GM12878 (cell line): ENCODE results near the gene UMAD1. TPM values are rescaled to one million over a fixed set of nuclear protein-coding genes. Genes with fewer than 3 reads are reported as not detected.

Experiments
- ATAC-seq: fragments of 200-7000 bp; cut with Tn5 transposase; 3 replicates; pipeline ENCODE4 v1.9.1; 2020; ENCODE audit warnings: mild to moderate bottlenecking, moderate library complexity
- BruUV-seq: library from RNA; stranded (reverse); fragments of 400-500 nt; replicated peaks from 2 replicates; lab custom pipeline; 2021; lab: Mats Ljungman, UMichigan
- CTCF ChIA-PET: fragments of 300-600 bp; sonication (Branson Sonifier 250); formaldehyde crosslinking; extraction: SDS; loops from one replicate; lab custom pipeline; 2021; ENCODE audit warnings: inconsistent platforms; lab: Yijun Ruan, JAX
- POLR2A ChIA-PET: fragments of 350-600 bp; formaldehyde crosslinking; extraction: SDS; loops from one replicate; lab custom pipeline; 2021; ENCODE audit warnings: inconsistent platforms; lab: Charles Lee
- RAD21 ChIA-PET: fragments of 300-600 bp; sonication (Branson Sonifier 250); formaldehyde crosslinking; loops from one replicate; lab custom pipeline; 2023; ENCODE audit warnings: antibody characterized with exemption; ENCODE audit not compliant: unreplicated experiment; lab: Charles Lee
- SMC1A ChIA-PET: fragments of 300-600 bp; sonication (Branson Sonifier 250); formaldehyde crosslinking; loops from one replicate; lab custom pipeline; 2023; ENCODE audit not compliant: unreplicated experiment, uncharacterized antibody; lab: Charles Lee
- DNase-seq: peaks from one replicate; pipeline ENCODE4 v3.0.0-alpha.2; 2011; ENCODE audit warnings: low read depth, low spot score
- FAIRE-seq: peaks from 3 replicates; lab custom pipeline; 2011; peaks lifted over from hg19 to GRCh38; lab: Jason Lieb, UNC
- H2AFZ ChIP-seq: 2 replicates; pipeline ENCODE4 v1.6.0; 2011; ENCODE audit warnings: low read depth, low read length, control low read depth; ENCODE audit not compliant: control insufficient read depth
- H3K27ac ChIP-seq: 2 replicates; pipeline ENCODE4 v1.5.1; 2011; ENCODE audit warnings: control low read depth; ENCODE audit not compliant: control insufficient read depth, insufficient read depth
- H3K27me3 ChIP-seq, 2 experiments: replicated peaks in 1 of 2; 2 replicates each; pipeline versions ENCODE4 v1.6.0 to v1.6.1; 2011; ENCODE audit warnings: low read length in 1 of 2; ENCODE audit not compliant: control insufficient read depth in 2 of 2, insufficient read depth in 2 of 2
- H3K36me3 ChIP-seq, 2 experiments: 2 replicates each; pipeline ENCODE4 v1.5.1; 2011; ENCODE audit warnings: low read length in 1 of 2; ENCODE audit not compliant: control insufficient read depth in 2 of 2, insufficient read depth in 2 of 2
- H3K4me1 ChIP-seq: 2 replicates; pipeline ENCODE4 v1.6.1; 2011; ENCODE audit warnings: mild to moderate bottlenecking, low read length, moderate library complexity, mixed read lengths; ENCODE audit not compliant: control insufficient read depth, insufficient read depth
- H3K4me2 ChIP-seq: 2 replicates; pipeline ENCODE4 v1.6.0; 2011; ENCODE audit warnings: control low read depth; ENCODE audit not compliant: control insufficient read depth, insufficient read depth
- H3K4me3 ChIP-seq: fragments of 200-600 bp; sonication (generic); 2 replicates; pipeline ENCODE4 v1.5.1; 2016
- H3K79me2 ChIP-seq: 2 replicates; pipeline ENCODE4 v1.6.0; 2011; ENCODE audit warnings: low read length; ENCODE audit not compliant: control insufficient read depth, insufficient read depth
- H3K9ac ChIP-seq: 2 replicates; pipeline ENCODE4 v1.8.0; 2011; ENCODE audit warnings: low read length, control low read depth, mixed read lengths; ENCODE audit not compliant: control insufficient read depth, insufficient read depth
- H3K9me3 ChIP-seq: replicated peaks from 3 replicates; pipeline ENCODE4 v1.5.1; 2011; ENCODE audit warnings: mild to moderate bottlenecking, low read length; ENCODE audit not compliant: control insufficient read depth, insufficient read depth
- H4K20me1 ChIP-seq: 2 replicates; pipeline ENCODE4 v1.6.0; 2011; ENCODE audit not compliant: control insufficient read depth, insufficient read depth
- ASH2L ChIP-seq: fragments of 300-600, 200-600 bp; sonication (generic); IDR thresholded peaks from 2 replicates; pipeline ENCODE4 v1.6.1; 2017; ENCODE audit warnings: low read depth, mild to moderate bottlenecking, borderline replicate concordance
- ATF2 ChIP-seq: IDR thresholded peaks from 2 replicates; pipeline ENCODE4 v1.6.1; 2012; ENCODE audit warnings: low read length, inconsistent platforms
- EP300 ChIP-seq, 2 experiments: fragments of 150-350 bp in 1 of 2; IDR thresholded peaks; 2 replicates each; pipeline ENCODE4 v1.6.1; 2011 to 2012; ENCODE audit warnings: low read depth in 2 of 2, low read length in 2 of 2, borderline replicate concordance in 1 of 2, improper control_type of control experiment in 1 of 2, inconsistent platforms in 1 of 2; ENCODE audit not compliant: control insufficient read depth in 1 of 2
- HDGF ChIP-seq: fragments of 450-650 bp; IDR thresholded peaks from 2 replicates; pipeline ENCODE4 v1.6.1; 2016; ENCODE audit warnings: antibody characterized with exemption
- MLLT1 ChIP-seq: fragments of 450-650 bp; IDR thresholded peaks from 2 replicates; pipeline ENCODE4 v1.6.1; 2016; ENCODE audit warnings: mild to moderate bottlenecking
- MXI1 ChIP-seq: fragments of 150-350 bp; IDR thresholded peaks from 2 replicates; pipeline ENCODE4 v1.6.1; 2011; ENCODE audit warnings: low read depth, mild to moderate bottlenecking, inconsistent platforms, low read length, improper control_type of control experiment
- PML ChIP-seq: IDR thresholded peaks from 2 replicates; pipeline ENCODE4 v1.6.1; 2012; ENCODE audit warnings: low read length, inconsistent platforms
- PRDM15 ChIP-seq: fragments of 450-650 bp; formaldehyde crosslinking; IDR thresholded peaks from 2 replicates; pipeline ENCODE4 v1.4.0; 2020; ENCODE audit warnings: mild to moderate bottlenecking, moderate library complexity
- RCOR1 ChIP-seq: conservative IDR thresholded peaks from 2 replicates; pipeline ENCODE4 v1.6.1; 2012; ENCODE audit warnings: low read depth, low read length, improper control_type of control experiment
- RELA ChIP-seq: fragments of 450-650 bp; IDR thresholded peaks from 2 replicates; pipeline ENCODE4 v1.8.0; 2014; ENCODE audit warnings: borderline replicate concordance; ENCODE audit not compliant: partially characterized antibody
- USF1 ChIP-seq: IDR thresholded peaks from 2 replicates; pipeline ENCODE4 v1.6.1; 2011; ENCODE audit warnings: borderline replicate concordance, low read depth, mild to moderate bottlenecking, moderate library complexity, mixed read lengths, low read length; ENCODE audit not compliant: insufficient read depth; ENCODE audit errors: extremely low read length
- ZSCAN29 ChIP-seq: fragments of 450-650 bp; IDR thresholded peaks from 2 replicates; pipeline ENCODE4 v1.6.1; 2017; ENCODE audit warnings: mild to moderate bottlenecking, moderate library complexity
- WGBS: methylation state at CpG from one replicate; pipeline ENCODE4 v1.1.6; 2016; ENCODE audit warnings: low lambda C conversion rate; ENCODE audit not compliant: insufficient replicate concordance, insufficient coverage; ENCODE audit errors: missing lambda C conversion rate; 5-methylcytosine and 5-hydroxymethylcytosine counted together
- in situ Hi-C: fragments of 300-500 bp; cut with MboI; formaldehyde crosslinking; loops from 9 replicates; pipeline ENCODE4 v1.14.3; 2018; ENCODE audit warnings: mixed read lengths
- intact Hi-C: fragments of 100-400 bp; cut with micrococcal nuclease; formaldehyde crosslinking; loops from one replicate; pipeline ENCODE4 v1.14.2; 2022; ENCODE audit not compliant: unreplicated experiment
- polyA plus RNA-seq, 11 experiments: library from polyadenylated mRNA; depleted of rRNA in 4 of 11; unstranded in 6 of 11; stranded (reverse) in 5 of 11; fragments of >200 nt; fragmentation: Nextera tagmentation in 4 of 11; fragmentation: Illumina TruSeq in 1 of 11; extraction: Ambion mirVana in 4 of 11; extraction: Trizol in 1 of 11; gene quantifications; 1 replicate in 1 of 11; 2 replicates in 10 of 11; pipeline versions ENCODE4 v1.2.1 to v1.2.3, GENCODE V29; 2011 to 2016; ENCODE audit warnings: inconsistent platforms in 2 of 11, missing spikeins in 2 of 11, low read depth in 1 of 11
- total RNA-seq, 4 experiments: library from RNA; depleted of rRNA in 3 of 4; stranded (reverse); fragments of >200 nt in 3 of 4; fragmentation: Illumina TruSeq in 1 of 4; extraction: Trizol in 1 of 4; gene quantifications; 2 replicates each; pipeline versions ENCODE4 v1.2.1 to v1.2.3, GENCODE V29; 2013 to 2021
- TF ChIP-seq, protein P1 (sequence below): fragments of 450-650 bp; IDR thresholded peaks from 2 replicates; pipeline ENCODE4 v1.6.1; 2017; ENCODE audit warnings: low read depth, mild to moderate bottlenecking, moderate library complexity
- TF ChIP-seq, protein P2 (sequence below): fragments of 450-650 bp; IDR thresholded peaks from 2 replicates; pipeline ENCODE4 v1.6.1; 2016; ENCODE audit warnings: mild to moderate bottlenecking

The UMAD1 gene
- total and polyA plus RNA-seq, 10 of the 15 experiments (the other 5 are each of a cell fraction or from before 2014, with no cell fraction given) = 6.0 to 28.6 (median 9.3) TPM

DNA sequence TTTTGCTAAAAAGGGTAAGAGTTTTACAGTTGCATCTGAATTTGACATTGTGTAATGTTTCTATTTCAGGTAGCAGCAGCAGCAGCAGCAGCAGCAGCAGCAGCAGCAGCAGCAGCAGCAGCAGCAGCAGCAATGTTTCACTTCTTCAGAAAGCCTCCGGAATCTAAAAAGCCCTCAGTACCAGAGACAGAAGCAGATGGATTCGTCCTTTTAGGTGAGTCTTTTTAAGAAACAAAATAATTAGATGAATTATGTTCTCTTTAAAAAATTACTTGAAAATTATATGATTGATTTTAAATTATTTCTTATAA is 32.6 kb downstream of the UMAD1 start:
- no peaks in the 10 kb centered on the region for H3K27me3 ChIP-seq
- H3K36me3 ChIP-seq = peaks cover 0 to 2% of the 10 kb centered on the region in 2 experiments; a peak in 2 of 4 replicates
- H4K20me1 ChIP-seq = no peaks in the 10 kb centered on the region
- FAIRE-seq (no peak), ATAC-seq (no peak), DNase-seq (no peak)
- no peak overlapping the region for H3K4me3 ChIP-seq
- peaks cover 10% of the 10 kb centered on the region for H3K9me3 ChIP-seq
- no TSS peak for BruUV-seq
- ChIA-PET RAD21 (no interaction called here), POLR2A (no interaction called here), SMC1A (no interaction called here), CTCF (no interaction called here)
- no peaks in the 10 kb centered on the region for H3K4me1 ChIP-seq
- intact Hi-C loops = no loop called here
- H2AFZ ChIP-seq = no peak overlapping the region
- 100% methylated on average over 2 of the region's 2 CpGs for WGBS
- H3K79me2 ChIP-seq = no peaks in the 10 kb centered on the region
- no peak overlapping the region for H3K4me2 ChIP-seq
- H3K27ac ChIP-seq = no peak overlapping the region
- H3K9ac ChIP-seq = no peak overlapping the region
- in situ Hi-C loops = no loop called here
- TF ChIP-seq, protein P1, sequence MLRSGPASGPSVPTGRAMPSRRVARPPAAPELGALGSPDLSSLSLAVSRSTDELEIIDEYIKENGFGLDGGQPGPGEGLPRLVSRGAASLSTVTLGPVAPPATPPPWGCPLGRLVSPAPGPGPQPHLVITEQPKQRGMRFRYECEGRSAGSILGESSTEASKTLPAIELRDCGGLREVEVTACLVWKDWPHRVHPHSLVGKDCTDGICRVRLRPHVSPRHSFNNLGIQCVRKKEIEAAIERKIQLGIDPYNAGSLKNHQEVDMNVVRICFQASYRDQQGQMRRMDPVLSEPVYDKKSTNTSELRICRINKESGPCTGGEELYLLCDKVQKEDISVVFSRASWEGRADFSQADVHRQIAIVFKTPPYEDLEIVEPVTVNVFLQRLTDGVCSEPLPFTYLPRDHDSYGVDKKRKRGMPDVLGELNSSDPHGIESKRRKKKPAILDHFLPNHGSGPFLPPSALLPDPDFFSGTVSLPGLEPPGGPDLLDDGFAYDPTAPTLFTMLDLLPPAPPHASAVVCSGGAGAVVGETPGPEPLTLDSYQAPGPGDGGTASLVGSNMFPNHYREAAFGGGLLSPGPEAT = no peak
- no peak for TF ChIP-seq USF1
- no peak for TF ChIP-seq ZSCAN29
- TF ChIP-seq ATF2 = no peak
- TF ChIP-seq MXI1 = no peak
- TF ChIP-seq RCOR1 = no peak
- TF ChIP-seq PML = no peak
- TF ChIP-seq ASH2L = no peak
- TF ChIP-seq MLLT1 = no peak
- TF ChIP-seq, protein P2, sequence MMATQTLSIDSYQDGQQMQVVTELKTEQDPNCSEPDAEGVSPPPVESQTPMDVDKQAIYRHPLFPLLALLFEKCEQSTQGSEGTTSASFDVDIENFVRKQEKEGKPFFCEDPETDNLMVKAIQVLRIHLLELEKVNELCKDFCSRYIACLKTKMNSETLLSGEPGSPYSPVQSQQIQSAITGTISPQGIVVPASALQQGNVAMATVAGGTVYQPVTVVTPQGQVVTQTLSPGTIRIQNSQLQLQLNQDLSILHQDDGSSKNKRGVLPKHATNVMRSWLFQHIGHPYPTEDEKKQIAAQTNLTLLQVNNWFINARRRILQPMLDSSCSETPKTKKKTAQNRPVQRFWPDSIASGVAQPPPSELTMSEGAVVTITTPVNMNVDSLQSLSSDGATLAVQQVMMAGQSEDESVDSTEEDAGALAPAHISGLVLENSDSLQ = no peak
- no peak for TF ChIP-seq PRDM15 (CRISPR knock-in tag)
- TF ChIP-seq RELA = no peak
- no peak for TF ChIP-seq HDGF
- no peak for TF ChIP-seq EP300 (IDR thresholded peaks at IDR 0.05; ENCODE audit: borderline replicate concordance in 1 of 2, control insufficient read depth in 1 of 2, low read depth in 2 of 2, low read length in 2 of 2)
